Tibial artery (tissue), 4 donors: ENCODE measurements around the gene LZTS2.

Source experiments
- DNase-seq, 2 donors: peaks; one replicate each; pipeline ENCODE4 v3.0.0-alpha.2; 2019
- H3K27ac ChIP-seq, 2 donors: fragments of 200-600 bp; sonication (generic) in 1 of 2; 1 replicate in 1 of 2; 2 replicates in 1 of 2; pipeline ENCODE4 v1.5.1; 2018 to 2019; ENCODE audit warnings: mild to moderate bottlenecking in 1 of 2
- H3K27me3 ChIP-seq, 2 donors: fragments of 200-600 bp; sonication (generic) in 1 of 2; one replicate each; pipeline versions ENCODE4 v1.5.1 to v1.6.0; 2016 to 2019
- H3K36me3 ChIP-seq, 3 donors: fragments of 200-600 bp; sonication (generic) in 2 of 3; one replicate each; pipeline ENCODE4 v1.5.1; 2016 to 2019; ENCODE audit warnings: mild to moderate bottlenecking in 2 of 3
- H3K4me1 ChIP-seq, 4 donors: fragments of 200-600 bp; sonication (generic) in 2 of 4; 1 replicate in 3 of 4; 2 replicates in 1 of 4; pipeline ENCODE4 v1.5.1; 2016 to 2019
- H3K4me3 ChIP-seq, 2 donors: fragments of 200-600 bp; sonication (generic) in 1 of 2; 1 replicate in 1 of 2; 2 replicates in 1 of 2; pipeline ENCODE4 v1.5.1; 2018 to 2019; ENCODE audit warnings: mild to moderate bottlenecking in 2 of 2
- H3K9me3 ChIP-seq, 3 donors: fragments of 200-600 bp; sonication (generic) in 1 of 3; one replicate each; pipeline ENCODE4 v1.5.1; 2016 to 2019
- CTCF ChIP-seq, 2 experiments: fragments of 200-600 bp in 1 of 2; fragments of 450-650 bp in 1 of 2; IDR thresholded peaks; one replicate each; pipeline ENCODE4 v1.5.1; 2017 to 2019; ENCODE audit warnings: antibody characterized with exemption in 2 of 2, mild to moderate bottlenecking in 1 of 2, moderate library complexity in 1 of 2
- intact Hi-C: fragments of 100-400 bp; cut with DNase I; formaldehyde crosslinking; loops from one replicate; pipeline ENCODE4 v1.15.0; 2023; ENCODE audit warnings: low total_unique reads

The LZTS2 gene

GRCh38 chr10:101040851-101041250 lies 41.2 kb downstream of the LZTS2 start:
- TF ChIP-seq CTCF (IDR thresholded peaks at IDR 0.05): no peak
- intact Hi-C loops: no loop called here

DNA sequence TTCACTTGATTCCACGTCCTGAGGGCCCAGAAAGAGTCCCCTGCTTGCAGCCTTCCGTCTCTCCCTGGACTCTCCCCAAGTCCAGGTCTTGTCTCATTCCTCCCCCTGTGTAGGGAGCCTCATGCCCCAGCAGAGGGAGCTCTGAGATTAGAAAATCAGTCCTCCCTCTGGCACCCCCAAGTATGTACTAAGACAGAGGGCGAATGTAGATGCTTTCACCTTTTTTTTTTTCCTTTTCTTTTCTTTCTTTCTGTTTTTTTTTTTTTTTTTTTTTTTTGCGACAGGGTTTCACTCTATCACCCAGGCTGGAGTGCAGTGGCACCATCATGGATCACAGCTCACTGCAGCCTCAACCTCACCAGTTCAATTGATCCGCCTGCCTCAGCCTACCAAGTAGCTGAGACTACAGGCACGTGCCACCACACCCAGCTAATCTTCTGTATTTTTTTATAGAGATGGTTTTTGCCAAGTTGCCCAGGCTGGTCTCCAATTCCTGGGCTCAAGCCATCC lies 41.7 kb downstream of the LZTS2 start:
- no peak overlapping the region for H3K4me3 ChIP-seq
- peaks cover 27 to 40% (median 38%) of the 10 kb centered on the region in 3 donors for H3K36me3 ChIP-seq
- intact Hi-C loops: no loop called here
- no peaks in the 10 kb centered on the region for H3K9me3 ChIP-seq
- TF ChIP-seq CTCF (IDR thresholded peaks at IDR 0.05): peak; percentile 77 to 78
- peak overlapping the region in 1 of 2 donors; percentile 78 for H3K27ac ChIP-seq
- H3K27me3 ChIP-seq: no peaks in the 10 kb centered on the region
- peak; percentile 90 to 91 for DNase-seq
- peaks cover 0 to 32% (median 17%) of the 10 kb centered on the region in 4 donors for H3K4me1 ChIP-seq

More at GRCh38 chr10:101040851-101041250, 41.2 kb downstream of the LZTS2 start:
- H3K9me3 ChIP-seq: no peaks in the 10 kb centered on the region
- no peak overlapping the region for H3K4me3 ChIP-seq
- DNase-seq: no peak
- H3K36me3 ChIP-seq: peaks cover 31 to 44% (median 42%) of the 10 kb centered on the region in 3 donors
- peaks cover 0 to 32% (median 17%) of the 10 kb centered on the region in 4 donors for H3K4me1 ChIP-seq
- peak overlapping the region in 1 of 2 donors; percentile 31 for H3K27ac ChIP-seq
- H3K27me3 ChIP-seq: no peaks in the 10 kb centered on the region

GRCh38 chr10:101042118-101042517 lies 42.5 kb downstream of the LZTS2 start:
- H3K36me3 ChIP-seq: peaks cover 19 to 32% (median 29%) of the 10 kb centered on the region in 3 donors
- H3K27ac ChIP-seq: peak overlapping the region; percentile 78 to 90
- peaks cover 0 to 7% of the 10 kb centered on the region in 2 donors for H3K27me3 ChIP-seq
- TF ChIP-seq CTCF (IDR thresholded peaks at IDR 0.05): no peak
- H3K9me3 ChIP-seq: no peaks in the 10 kb centered on the region
- intact Hi-C loops: no loop called here
- H3K4me1 ChIP-seq: peaks cover 0 to 32% (median 17%) of the 10 kb centered on the region in 4 donors
- DNase-seq: no peak
- peak overlapping the region; percentile 49 to 58 for H3K4me3 ChIP-seq

DNA sequence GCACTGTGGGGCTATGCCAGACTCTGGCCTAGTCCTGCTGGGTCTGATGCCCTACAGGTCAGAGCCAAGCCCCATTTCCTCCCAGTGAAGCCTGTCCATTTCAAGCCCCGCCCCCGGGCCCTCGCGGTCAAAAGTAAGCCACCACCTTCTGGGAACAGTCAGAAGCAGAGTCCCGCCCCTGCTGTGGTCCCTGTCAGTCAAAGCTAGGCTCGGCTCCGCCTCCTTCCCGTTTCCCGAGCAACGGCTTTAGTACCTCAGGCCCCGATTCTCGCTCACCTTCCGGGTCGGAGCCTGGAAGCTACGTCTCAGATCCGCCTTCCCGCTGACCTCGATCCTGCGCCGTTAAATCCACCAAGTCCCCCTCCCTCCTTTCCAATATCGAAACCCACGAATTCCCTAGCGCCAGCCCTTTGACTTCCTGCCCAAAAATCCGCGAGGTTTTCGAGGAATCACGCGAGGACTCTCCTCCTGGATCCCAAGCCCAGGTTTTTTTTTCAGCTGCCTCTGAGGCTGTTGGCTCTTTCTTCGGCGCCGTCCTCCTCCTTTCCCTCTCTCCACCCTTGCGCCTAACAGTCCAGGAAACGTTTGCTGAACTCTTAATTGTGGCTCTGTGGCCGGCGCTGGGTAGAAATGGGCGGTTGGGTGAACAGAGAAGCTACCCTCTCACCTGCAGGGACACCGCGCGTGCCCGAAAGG lies 43.2 kb downstream of the LZTS2 start:
- no peak for TF ChIP-seq CTCF (IDR thresholded peaks at IDR 0.05)
- H3K4me3 ChIP-seq: peak overlapping the region; percentile 49 to 58
- peaks cover 12 to 25% (median 22%) of the 10 kb centered on the region in 3 donors for H3K36me3 ChIP-seq
- H3K27me3 ChIP-seq: peaks cover 0 to 14% of the 10 kb centered on the region in 2 donors
- H3K4me1 ChIP-seq: peaks cover 0 to 32% (median 17%) of the 10 kb centered on the region in 4 donors
- H3K9me3 ChIP-seq: no peaks in the 10 kb centered on the region
- H3K27ac ChIP-seq: peak overlapping the region; percentile 78 to 90
- intact Hi-C loops: no loop called here
- DNase-seq: peak; percentile 99

DNA sequence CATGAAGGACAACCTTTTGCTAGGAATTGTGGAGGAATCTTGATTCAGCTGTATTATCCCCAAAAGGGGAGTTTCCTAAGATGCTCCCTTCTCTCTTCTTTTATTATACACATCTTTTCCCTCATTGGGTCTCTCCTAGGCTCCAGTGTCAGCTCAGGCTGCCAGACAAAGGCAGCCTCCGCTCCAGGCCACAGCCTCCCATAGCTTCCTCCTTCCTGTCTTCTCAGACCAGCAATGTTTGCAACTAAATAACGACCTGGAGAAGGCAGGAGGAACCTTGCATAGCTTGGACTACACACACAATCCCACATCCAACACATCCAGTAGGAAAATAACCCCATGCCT lies 43.7 kb downstream of the LZTS2 start:
- peak overlapping the region; percentile 49 to 58 for H3K4me3 ChIP-seq
- peaks cover 0 to 36% (median 17%) of the 10 kb centered on the region in 4 donors for H3K4me1 ChIP-seq
- peak overlapping the region; percentile 78 to 90 for H3K27ac ChIP-seq
- no peaks in the 10 kb centered on the region for H3K9me3 ChIP-seq
- no peak for DNase-seq
- H3K36me3 ChIP-seq: peaks cover 6 to 19% (median 17%) of the 10 kb centered on the region in 3 donors
- intact Hi-C loops: no loop called here
- TF ChIP-seq CTCF (IDR thresholded peaks at IDR 0.05): no peak
- H3K27me3 ChIP-seq: peaks cover 0 to 19% of the 10 kb centered on the region in 2 donors
